Activated CD4-positive, alpha-beta T cell treated with anti-CD3 and anti-CD28 coated beads, Interleukin-2, amount 50 U/mL, for 4 hours (primary cell): ENCODE measurements around the gene HARBI1.
"Not testable (repeated sequence)": the region's sequence is repeated elsewhere in the genome, so short reads cannot be mapped to it uniquely, and the experiment has no call there.

Experiments
- DNase-seq, 2 experiments: peaks; one replicate each; pipeline ENCODE4 v3.0.0-alpha.2; 2020

HARBI1 gene

DNA sequence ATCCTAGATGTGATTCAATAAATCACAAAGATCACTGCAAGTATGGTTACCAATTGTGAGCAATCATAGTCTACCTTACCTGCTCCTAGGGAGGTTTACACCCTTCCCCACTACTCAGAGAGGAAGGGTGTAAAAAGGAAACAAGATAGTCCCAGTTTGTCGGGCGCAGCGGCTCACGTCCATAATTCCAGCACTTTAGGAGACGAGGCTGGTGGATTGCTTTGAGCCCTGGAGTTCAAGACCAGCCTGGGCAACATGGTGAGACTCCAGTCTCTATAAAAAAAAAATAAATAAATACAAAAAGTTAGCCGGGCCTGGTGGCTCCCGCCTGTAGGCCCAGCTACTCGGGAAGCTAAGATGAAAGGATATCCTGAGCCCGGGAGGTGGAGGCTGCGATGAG lies 22.2 kb downstream of the HARBI1 start:
- no peak for DNase-seq

- DNase-seq = no peak
Observed at GRCh38 chr11:46594374-46594700, 22.7 kb downstream of the HARBI1 start.

DNA sequence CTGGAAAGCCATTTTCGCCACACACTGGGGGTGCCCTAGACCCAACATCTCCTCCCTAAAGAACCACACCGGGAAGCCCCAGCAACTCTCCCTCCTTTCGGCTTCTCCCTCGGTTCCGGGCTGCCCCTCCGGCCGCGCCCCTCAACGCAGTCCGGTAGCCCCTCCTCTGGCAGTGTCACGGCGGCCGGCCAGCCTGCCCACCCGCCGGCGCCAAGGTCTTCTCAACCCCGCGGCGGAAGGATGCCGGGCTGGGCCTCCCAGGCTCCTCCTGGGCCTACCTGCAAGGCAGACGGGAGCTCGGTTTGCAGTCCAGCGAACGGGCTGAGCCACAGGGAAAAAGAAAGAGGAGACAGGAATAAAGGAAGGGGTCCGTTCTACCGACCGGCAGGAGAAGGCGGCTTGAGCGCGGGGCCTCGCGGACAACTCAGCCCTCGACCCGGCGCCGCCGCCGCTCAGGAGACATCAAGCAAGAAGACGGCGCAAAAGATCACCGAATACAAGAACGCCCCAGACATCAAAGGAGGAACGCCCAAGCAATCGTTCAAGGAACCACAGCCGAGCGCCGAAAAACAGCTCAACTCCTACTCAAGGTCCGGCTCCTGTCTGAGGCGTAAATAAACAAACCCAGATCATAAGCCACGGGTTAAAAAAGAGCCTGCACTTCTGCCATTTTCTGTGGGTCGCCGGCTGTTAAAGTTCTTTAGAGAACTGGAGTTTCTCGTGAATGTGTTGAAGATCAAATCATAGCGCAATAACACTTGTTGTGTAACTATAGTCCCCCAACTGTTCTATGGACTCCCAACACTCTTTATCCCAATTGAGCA lies 23.3 kb downstream of the HARBI1 start, which contains the start of gene AMBRA1:
Gene AMBRA1 (minus strand): TSS at position 474 of the 824 bp plus-strand sequence. CDS start 45,643 bp downstream, outside the sequence.
- DNase-seq = peak; percentile 76 to 80

DNA sequence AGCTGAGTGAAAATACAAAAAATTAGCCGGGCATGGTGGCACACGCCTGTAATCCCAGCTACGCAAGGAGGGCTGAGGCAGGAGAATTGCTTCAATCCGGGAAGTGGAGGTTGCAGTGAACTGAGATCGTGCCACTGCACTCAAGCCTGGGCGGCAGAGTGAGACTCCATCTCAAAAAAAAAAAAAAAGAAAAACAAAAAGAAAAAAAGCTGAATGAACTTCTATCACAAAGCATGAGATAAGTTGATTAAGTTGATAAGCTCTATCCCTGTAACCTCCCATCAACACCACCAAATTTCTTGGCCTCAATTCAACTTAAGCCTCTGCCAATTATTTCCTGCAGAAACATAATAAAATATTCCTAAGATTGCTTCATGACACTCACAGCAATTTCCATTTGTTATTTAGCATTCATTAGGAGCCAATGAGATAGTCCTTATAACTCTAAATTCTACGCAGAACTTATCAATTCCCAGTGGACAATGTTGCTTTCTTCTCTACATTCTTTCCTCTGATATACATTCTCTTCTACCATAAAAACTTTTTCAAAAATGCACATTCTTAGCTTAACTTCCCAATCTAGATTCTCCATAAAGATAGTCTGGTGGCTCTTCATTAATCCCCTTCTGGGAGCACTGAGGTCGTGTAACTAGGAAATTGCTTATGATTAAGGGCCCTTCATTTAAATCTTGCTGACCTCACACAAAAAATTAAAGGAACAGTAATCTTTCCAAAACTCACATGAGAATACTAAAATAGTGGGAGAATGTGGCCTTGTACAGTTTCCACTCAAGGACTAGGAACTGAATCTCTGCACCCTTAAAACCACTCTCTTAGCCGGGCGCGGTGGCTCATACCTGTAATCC lies 26.1 kb downstream of the HARBI1 start:
- no peak for DNase-seq

DNA sequence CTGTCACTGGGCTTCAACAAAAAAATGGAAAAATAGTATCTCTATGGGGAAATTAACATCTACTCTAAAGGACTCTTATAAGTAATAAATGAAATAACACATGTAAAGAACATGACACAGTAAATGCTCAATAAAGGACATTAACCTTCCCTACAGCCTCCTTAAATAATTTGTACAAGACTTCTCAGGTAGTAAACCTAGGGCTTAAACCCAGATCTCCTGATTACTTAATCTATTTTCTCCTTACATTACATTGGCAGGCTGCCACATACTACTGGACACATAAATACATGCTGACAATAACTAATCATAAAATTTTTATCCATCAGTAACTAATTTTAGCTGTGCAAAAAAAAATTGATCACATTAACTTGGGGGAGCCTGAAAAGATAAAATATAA lies 28.1 kb downstream of the HARBI1 start:
- no peak for DNase-seq

DNA sequence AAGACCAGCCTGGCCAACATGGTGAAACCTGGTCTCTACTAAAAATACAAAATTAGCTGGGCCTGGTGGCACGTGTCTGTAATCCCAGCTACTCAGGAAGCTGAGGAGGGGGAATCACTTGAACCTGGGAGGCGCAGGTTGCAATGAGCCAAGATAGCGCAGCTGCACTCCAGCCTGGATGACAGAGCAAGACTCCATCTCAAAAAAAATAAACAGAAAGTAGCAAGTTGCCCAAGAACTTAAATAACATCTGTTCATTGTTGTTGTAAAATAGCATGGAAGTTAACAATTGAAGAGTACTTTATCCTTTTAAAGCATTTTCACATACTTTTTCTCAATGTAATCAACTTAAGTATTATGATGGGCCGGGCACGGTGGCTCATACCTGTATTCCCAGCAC lies 28.9 kb downstream of the HARBI1 start:
- no peak for DNase-seq

DNA sequence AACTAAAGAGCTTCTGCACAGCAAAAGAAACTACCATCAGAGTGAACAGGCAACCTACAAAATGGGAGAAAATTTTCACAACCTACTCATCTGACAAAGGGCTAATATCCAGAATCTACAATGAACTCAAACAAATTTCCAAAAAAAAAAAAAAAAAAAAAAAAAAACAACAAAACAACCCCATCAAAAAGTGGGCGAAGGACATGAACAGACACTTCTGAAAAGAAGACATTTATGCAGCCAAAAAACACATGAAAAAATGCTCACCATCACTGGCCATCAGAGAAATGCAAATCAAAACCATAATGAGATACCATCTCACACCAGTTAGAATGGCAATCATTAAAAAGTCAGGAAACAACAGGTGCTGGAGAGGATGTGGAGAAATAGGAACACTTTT lies 33.5 kb downstream of the HARBI1 start:
- DNase-seq = not testable (repeated sequence)

- DNase-seq = no peak
Observed at GRCh38 chr11:46582588-46582987, 34.4 kb downstream of the HARBI1 start.

GRCh38 chr11:46577058-46577457 lies 40.0 kb downstream of the HARBI1 start:
- DNase-seq = no peak

- no peak for DNase-seq
Observed at GRCh38 chr11:46574656-46575055, 42.4 kb downstream of the HARBI1 start.

DNA sequence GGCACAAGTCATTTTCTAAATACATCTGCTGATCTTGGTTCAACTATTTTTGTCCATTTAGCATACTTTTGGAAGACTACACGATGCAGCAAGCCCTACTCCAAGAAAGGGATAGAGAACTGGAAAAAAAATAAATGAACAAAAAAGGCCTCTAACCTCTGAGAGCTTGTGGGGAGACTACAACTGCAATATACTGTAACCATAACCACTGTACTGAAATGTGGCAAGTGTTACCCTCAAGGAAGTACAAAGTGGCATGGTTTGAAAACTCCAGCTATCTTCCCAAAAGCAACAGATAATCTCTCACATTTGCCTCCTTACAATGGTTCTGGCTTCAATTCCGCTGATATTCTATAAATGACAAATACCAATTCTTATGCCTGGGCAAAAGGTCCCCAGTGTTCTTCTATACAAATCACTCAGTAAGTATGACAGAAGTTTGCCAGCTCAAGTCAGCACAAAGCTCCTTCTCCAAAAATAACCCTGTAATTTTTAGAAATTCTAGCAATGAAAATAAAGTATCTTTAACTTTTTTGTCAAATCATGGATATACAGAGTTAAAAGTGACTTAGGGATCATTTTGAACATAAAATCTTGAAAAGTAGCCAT lies 46.1 kb downstream of the HARBI1 start:
- no peak for DNase-seq

- no peak for DNase-seq
Observed at GRCh38 chr11:46565232-46565840, 51.7 kb downstream of the HARBI1 start.

DNA sequence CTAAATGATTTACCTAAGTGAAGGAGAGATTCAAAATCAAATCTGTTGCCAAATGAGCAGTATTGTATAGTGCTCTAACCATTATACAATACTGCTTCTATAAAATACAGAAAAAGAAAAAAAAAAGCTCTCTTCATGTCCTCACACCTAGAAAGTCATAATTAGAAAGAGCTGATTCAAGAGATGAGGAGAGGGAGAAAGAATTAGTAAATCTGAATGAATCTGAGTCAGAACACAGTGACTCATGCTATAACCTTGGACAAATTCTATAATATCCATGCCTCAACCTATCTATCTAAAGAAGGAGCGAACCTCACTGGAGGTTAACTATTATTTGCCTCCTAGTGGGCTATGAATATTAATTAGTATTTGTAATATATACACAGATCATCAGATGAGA lies 52.6 kb downstream of the HARBI1 start:
- no peak for DNase-seq

- no peak for DNase-seq
Observed at GRCh38 chr11:46562527-46562926, 54.5 kb downstream of the HARBI1 start.

DNA sequence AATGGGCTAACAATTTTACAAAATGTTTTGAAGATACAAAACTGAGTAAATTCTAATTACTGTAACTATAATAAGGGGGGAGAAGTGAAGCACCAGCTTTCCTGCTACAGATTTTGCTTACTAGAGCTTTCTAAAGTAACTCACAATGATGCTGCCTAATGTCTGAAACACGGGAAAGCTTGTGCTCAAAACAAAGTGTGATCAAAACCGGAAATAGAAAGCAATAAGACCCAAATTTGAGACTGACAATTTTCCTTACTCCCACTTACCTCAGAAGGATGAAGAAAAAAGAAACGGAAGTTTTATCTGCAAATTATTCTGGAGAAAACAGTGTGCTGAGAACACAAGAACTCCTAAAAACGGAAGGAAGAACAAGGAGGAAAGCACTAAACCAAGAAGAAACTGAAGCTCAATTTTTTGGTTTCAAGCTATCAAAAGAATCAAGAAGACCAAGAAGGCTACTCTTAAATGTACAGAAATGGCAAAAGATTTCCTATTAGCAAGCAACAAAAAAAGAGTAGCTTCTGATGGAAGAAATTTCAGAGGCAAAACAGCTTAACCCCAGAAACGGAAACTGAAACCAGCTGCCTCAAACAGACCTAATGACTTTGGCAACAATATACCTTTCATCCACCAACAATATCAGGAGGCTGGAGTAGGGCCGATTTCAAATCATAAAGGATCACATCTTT lies 56.6 kb downstream of the HARBI1 start:
- no peak for DNase-seq

DNA sequence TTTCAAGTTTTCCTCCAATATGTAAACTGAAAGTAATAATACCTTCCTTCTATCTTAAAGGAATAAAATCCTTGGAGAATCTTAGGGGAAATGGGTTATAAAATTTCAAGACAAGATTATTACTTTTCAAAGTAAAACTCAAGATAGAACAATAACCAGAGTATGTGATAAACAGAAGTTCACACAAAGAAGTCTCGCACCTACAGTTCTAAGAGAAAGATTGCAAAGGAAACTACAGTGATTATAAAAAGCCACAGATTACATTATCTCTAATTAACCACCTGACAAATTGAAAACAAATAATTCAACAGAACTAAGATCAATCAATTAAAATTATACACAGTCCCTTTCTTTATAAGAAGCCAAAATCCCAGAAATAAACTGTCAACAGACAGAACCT lies 57.2 kb downstream of the HARBI1 start:
- no peak for DNase-seq

DNA sequence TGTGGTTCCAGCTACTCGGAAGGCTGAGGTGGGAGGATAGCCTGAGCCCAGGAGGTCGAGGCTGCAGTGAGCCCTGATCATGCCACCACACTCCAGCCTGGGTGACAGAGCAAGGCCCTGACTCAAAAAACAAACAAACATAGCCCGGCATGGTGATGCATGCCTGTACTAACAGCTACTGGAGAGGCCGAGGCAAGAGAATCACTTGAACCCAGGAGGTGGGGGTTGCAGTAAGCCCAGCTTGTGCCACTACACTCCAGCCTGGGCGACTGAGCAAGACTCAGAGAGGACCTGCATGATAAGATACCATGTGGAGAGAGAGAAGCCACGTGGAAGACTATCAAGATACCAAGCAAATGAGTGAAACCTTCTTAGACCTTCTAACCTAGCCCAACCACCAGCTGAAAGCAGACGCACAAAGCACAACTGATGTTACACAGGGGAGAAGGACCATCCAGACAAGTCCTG lies 59.3 kb downstream of the HARBI1 start:
- DNase-seq = no peak

GRCh38 chr11:46555267-46556054 lies 61.6 kb downstream of the HARBI1 start:
- DNase-seq = no peak

DNA sequence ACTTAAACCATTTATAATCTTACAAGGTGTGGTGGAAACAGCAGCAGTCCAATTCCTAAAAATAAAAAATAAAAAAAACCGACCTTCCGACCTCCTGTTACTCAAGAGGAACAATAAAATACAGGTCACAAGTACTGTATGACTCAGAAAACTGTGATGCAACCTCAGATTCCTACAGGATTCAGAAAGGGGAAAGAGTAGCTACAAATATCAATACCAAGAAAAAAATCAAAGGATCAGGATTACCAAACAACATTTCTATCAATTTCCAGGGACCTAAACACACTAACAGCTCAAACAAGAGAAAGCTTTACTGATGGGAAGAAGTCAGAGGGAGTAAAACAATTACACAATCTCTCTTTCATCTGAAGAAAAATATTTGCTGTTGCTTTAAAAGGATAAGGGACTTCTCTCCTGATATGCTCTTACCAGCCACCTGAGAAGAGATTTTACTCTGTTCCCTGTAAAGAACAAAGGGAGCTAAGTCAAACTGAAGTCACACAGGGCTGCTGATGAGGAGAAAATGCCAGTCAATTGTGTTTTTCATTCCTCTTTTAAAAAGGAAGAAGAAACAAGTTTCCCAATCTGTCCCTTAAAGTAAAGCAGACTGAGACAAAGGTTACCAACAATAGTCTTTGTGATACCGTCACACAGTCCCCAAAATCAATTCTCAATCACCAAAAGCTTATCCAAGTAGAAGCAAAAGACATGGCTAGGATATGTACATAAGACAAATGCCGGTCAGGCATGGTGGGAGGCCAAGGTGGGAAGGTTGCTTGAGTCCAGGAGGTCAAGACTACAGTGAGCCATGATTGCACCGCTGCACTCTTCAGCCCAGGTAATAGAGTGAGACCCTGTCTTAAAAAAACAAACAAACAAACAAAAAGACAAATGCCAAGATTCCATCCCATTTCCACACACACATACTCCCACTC lies 62.5 kb downstream of the HARBI1 start:
- DNase-seq = no peak

- no peak for DNase-seq
Observed at GRCh38 chr11:46553814-46554212, 63.2 kb downstream of the HARBI1 start.
